NB4 (cell line): ENCODE measurements around the gene CHRNA3.

Experiments
- DNase-seq: peaks from one replicate; pipeline ENCODE4 v3.0.0; 2010; ENCODE audit warnings: low read depth
- H3K4me3 ChIP-seq: one replicate; pipeline ENCODE4 v1.5.1; 2011; ENCODE audit warnings: mild to moderate bottlenecking, low read depth, low read length, moderate library complexity
- MYC ChIP-seq: IDR thresholded peaks from 2 replicates; pipeline ENCODE4 v1.6.1; 2011; ENCODE audit warnings: low read depth, low read length
- POLR2A ChIP-seq: IDR thresholded peaks from 2 replicates; pipeline ENCODE4 v1.6.1; 2011; ENCODE audit warnings: mild to moderate bottlenecking; ENCODE audit not compliant: insufficient read length; ENCODE audit errors: extremely low read depth
- TF ChIP-seq, protein P1 (sequence below): IDR thresholded peaks from one replicate; pipeline ENCODE4 v1.5.1; 2012; ENCODE audit warnings: low read depth, low read length
- TF ChIP-seq, protein P2 (sequence below): IDR thresholded peaks from 2 replicates; pipeline ENCODE4 v1.6.1; 2011; ENCODE audit warnings: low read depth, low read length

CHRNA3 gene

GRCh38 chr15:78635346-78635745, 14.6 kb upstream of the CHRNA3 start:
- TF ChIP-seq, protein P1, sequence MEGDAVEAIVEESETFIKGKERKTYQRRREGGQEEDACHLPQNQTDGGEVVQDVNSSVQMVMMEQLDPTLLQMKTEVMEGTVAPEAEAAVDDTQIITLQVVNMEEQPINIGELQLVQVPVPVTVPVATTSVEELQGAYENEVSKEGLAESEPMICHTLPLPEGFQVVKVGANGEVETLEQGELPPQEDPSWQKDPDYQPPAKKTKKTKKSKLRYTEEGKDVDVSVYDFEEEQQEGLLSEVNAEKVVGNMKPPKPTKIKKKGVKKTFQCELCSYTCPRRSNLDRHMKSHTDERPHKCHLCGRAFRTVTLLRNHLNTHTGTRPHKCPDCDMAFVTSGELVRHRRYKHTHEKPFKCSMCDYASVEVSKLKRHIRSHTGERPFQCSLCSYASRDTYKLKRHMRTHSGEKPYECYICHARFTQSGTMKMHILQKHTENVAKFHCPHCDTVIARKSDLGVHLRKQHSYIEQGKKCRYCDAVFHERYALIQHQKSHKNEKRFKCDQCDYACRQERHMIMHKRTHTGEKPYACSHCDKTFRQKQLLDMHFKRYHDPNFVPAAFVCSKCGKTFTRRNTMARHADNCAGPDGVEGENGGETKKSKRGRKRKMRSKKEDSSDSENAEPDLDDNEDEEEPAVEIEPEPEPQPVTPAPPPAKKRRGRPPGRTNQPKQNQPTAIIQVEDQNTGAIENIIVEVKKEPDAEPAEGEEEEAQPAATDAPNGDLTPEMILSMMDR: no peak
- TF ChIP-seq, protein P2, sequence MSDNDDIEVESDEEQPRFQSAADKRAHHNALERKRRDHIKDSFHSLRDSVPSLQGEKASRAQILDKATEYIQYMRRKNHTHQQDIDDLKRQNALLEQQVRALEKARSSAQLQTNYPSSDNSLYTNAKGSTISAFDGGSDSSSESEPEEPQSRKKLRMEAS: no peak
- TF ChIP-seq MYC (no peak), POLR2A (no peak)
- no peak for DNase-seq

GRCh38 chr15:78634210-78635145, 13.7 kb upstream of the CHRNA3 start:
- TF ChIP-seq, protein P2: no peak
- TF ChIP-seq, protein P1: no peak
- no peak for TF ChIP-seq POLR2A
- TF ChIP-seq MYC: no peak
- no peak for DNase-seq
- no peak overlapping the region for H3K4me3 ChIP-seq

More at GRCh38 chr15:78635346-78635745, 14.6 kb upstream of the CHRNA3 start:
- no peak overlapping the region for H3K4me3 ChIP-seq

DNA sequence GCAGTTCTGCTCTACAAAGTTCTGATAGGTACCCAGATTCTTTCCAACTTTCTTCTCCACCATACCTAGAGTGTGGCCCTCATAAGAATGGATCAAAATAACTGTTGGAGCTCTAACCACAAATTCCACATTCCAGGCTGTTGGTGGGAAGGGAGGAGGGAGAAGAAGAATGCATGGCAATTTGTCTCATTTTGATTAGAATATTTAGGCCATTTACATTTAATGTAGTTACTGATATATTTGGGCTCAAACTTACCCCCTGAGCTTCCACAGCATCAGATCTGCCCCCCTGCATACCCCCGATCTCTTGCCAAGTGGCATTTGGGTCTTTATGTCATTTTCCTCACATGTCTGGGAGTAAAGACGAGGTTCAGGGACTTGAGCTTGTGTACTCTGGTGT, 12.6 kb upstream of the CHRNA3 start:
- TF ChIP-seq, protein P1: no peak
- TF ChIP-seq POLR2A: no peak
- TF ChIP-seq, protein P2: no peak
- no peak for TF ChIP-seq MYC
- no peak overlapping the region for H3K4me3 ChIP-seq
- DNase-seq: no peak

DNA sequence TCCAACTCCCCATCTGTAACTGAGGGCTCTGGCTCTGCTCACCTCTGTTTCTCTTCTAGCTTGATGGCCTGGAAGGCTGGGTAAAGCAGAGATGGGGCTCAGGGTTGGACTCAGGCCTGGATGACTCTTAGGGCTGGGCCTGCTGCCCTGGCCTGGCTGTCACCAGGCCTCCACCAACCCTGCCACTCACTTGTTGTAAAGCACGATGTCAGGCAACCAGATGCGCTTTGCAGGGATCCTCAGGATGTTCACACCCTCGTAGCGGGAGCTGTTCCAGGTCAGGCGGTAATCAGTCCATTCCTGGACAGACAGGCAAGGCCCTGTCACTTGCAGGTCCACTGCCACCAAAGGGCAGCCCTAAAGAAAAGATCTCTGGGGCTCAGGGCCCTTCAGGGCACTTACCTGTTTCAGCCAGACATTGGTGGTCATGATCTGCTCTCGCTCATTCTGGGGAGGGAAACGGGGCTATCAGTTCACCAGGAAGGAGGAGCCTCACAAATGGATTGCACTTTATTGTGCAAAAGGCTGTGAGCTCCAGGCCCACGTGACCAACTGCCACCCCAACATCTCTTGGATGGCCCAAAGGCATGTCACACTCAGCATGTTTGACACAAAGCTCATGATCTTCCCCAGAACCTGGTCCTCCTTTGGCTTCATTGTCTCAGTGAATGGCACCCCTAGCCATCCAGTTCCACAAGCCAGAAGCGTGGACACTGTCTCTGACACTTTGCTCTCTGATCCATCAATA, 10.3 kb upstream of the CHRNA3 start:
- H3K4me3 ChIP-seq: no peak overlapping the region
- TF ChIP-seq MYC: no peak
- no peak for TF ChIP-seq POLR2A
- TF ChIP-seq, protein P1: no peak
- TF ChIP-seq, protein P2: no peak
- DNase-seq: no peak

GRCh38 chr15:78629716-78630065, 8.9 kb upstream of the CHRNA3 start:
- H3K4me3 ChIP-seq: no peak overlapping the region
- DNase-seq: no peak
- TF ChIP-seq POLR2A: no peak
- TF ChIP-seq, protein P1: no peak
- TF ChIP-seq, protein P2: no peak
- no peak for TF ChIP-seq MYC
